Neural cell (in vitro differentiated cells): ENCODE measurements around the gene FDXACB1. TPM values are rescaled to one million over a fixed set of nuclear protein-coding genes. Genes with fewer than 3 reads are reported as not detected.

Source experiments
- H2AFZ ChIP-seq: fragments of 200-600, 300-800 bp; sonication (generic), shearing (Covaris generic); 2 replicates; pipeline ENCODE4 v1.6.0; 2014; ENCODE audit warnings: low read depth, mild to moderate bottlenecking, antibody characterized with exemption, low read length, moderate library complexity
- H3F3A ChIP-seq: fragments of 200-600 bp; shearing (Covaris generic); 2 replicates; pipeline ENCODE4 v1.6.1; 2016; ENCODE audit warnings: mild to moderate bottlenecking, moderate library complexity, mixed read lengths, antibody characterized with exemption, low read length; ENCODE audit not compliant: insufficient read depth, poor library complexity, severe bottlenecking
- H3K27ac ChIP-seq: fragments of 200-600, 300-800 bp; sonication (generic), shearing (Covaris generic); 2 replicates; pipeline ENCODE4 v1.5.1; 2014; ENCODE audit warnings: mild to moderate bottlenecking, low read length, moderate library complexity
- H3K27me3 ChIP-seq: fragments of 300-800, 200-600 bp; sonication (generic), shearing (Covaris generic); 2 replicates; pipeline ENCODE4 v1.6.0; 2014; ENCODE audit warnings: mild to moderate bottlenecking, low read depth, low read length, moderate library complexity; ENCODE audit not compliant: insufficient read depth
- H3K36me3 ChIP-seq: fragments of 300-800, 200-600 bp; sonication (generic), shearing (Covaris generic); 2 replicates; pipeline ENCODE4 v1.5.1; 2014; ENCODE audit warnings: mild to moderate bottlenecking, antibody characterized with exemption, low read length, moderate library complexity; ENCODE audit not compliant: insufficient read depth
- H3K4me2 ChIP-seq: fragments of 300-800, 200-600 bp; sonication (generic), shearing (Covaris generic); 2 replicates; pipeline ENCODE4 v1.6.0; 2014; ENCODE audit warnings: mild to moderate bottlenecking, low read length
- H3K4me3 ChIP-seq: fragments of 300-800, 200-600 bp; sonication (generic), shearing (Covaris generic); 2 replicates; pipeline ENCODE4 v1.5.1; 2014; ENCODE audit warnings: mild to moderate bottlenecking, low read length, moderate library complexity
- H3K79me2 ChIP-seq: fragments of 200-600 bp; shearing (Covaris generic); replicated peaks from 2 replicates; pipeline ENCODE4 v1.6.0; 2014; ENCODE audit warnings: mild to moderate bottlenecking, low read length, moderate library complexity; ENCODE audit not compliant: insufficient read depth
- H3K9ac ChIP-seq: fragments of 300-800, 200-600 bp; sonication (generic), shearing (Covaris generic); 2 replicates; pipeline ENCODE4 v1.6.1; 2016; ENCODE audit warnings: mild to moderate bottlenecking, low read length, mixed read lengths
- H3K9me2 ChIP-seq: fragments of 200-600 bp; shearing (Covaris generic); 2 replicates; pipeline ENCODE4 v1.6.1; 2016; ENCODE audit warnings: mild to moderate bottlenecking, low read length, mixed read lengths; ENCODE audit not compliant: insufficient read depth
- H3K9me3 ChIP-seq: fragments of 200-600, 300-800 bp; sonication (generic), shearing (Covaris generic); 2 replicates; pipeline ENCODE4 v1.6.1; 2016; ENCODE audit warnings: mild to moderate bottlenecking, mixed run types, low read length, moderate library complexity, mixed read lengths
- H4K20me1 ChIP-seq: fragments of 200-600 bp; shearing (Covaris generic); 2 replicates; pipeline ENCODE4 v1.6.1; 2016; ENCODE audit warnings: mild to moderate bottlenecking, mixed run types; ENCODE audit not compliant: insufficient read depth
- EP300 ChIP-seq: fragments of 450-650 bp; conservative IDR thresholded peaks from 2 replicates; pipeline ENCODE4 v1.6.1; 2014; ENCODE audit warnings: antibody characterized with exemption, mild to moderate bottlenecking, moderate library complexity; ENCODE audit not compliant: poor library complexity, severe bottlenecking
- EZH2 ChIP-seq: fragments of 200-600, 300-800 bp; shearing (Covaris generic), sonication (generic); IDR thresholded peaks from 2 replicates; pipeline ENCODE4 v1.6.1; 2014; ENCODE audit warnings: antibody characterized with exemption, low read length, borderline replicate concordance, mild to moderate bottlenecking; ENCODE audit not compliant: insufficient read depth, poor library complexity, severe bottlenecking
- MXI1 ChIP-seq: fragments of 450-650 bp; conservative IDR thresholded peaks from 2 replicates; pipeline ENCODE4 v1.6.1; 2014; ENCODE audit warnings: antibody characterized with exemption, mild to moderate bottlenecking; ENCODE audit not compliant: poor library complexity, severe bottlenecking
- POLR2AphosphoS5 ChIP-seq: IDR thresholded peaks from 2 replicates; pipeline ENCODE4 v1.6.1; 2012
- RAD21 ChIP-seq: fragments of 450-650 bp; conservative IDR thresholded peaks from 2 replicates; pipeline ENCODE4 v1.6.1; 2014; ENCODE audit warnings: antibody characterized with exemption, mild to moderate bottlenecking, moderate library complexity
- SMC3 ChIP-seq: fragments of 450-650 bp; conservative IDR thresholded peaks from 2 replicates; pipeline ENCODE4 v1.6.1; 2014; ENCODE audit warnings: antibody characterized with exemption, mild to moderate bottlenecking, moderate library complexity; ENCODE audit not compliant: poor library complexity
- TAF1 ChIP-seq: IDR thresholded peaks from 2 replicates; pipeline ENCODE4 v1.6.1; 2012; ENCODE audit warnings: low read depth
- polyA plus RNA-seq: library from polyadenylated mRNA; depleted of rRNA; stranded (reverse); fragments of >200 nt; gene quantifications from 2 replicates; pipeline ENCODE4 v1.2.3, GENCODE V29; 2014
- TF ChIP-seq, protein P1 (sequence below): IDR thresholded peaks from 2 replicates; pipeline ENCODE4 v1.6.1; 2012; ENCODE audit warnings: borderline replicate concordance
- TF ChIP-seq, protein P2 (sequence below): fragments of 450-650 bp; IDR thresholded peaks from 2 replicates; pipeline ENCODE4 v1.5.1; 2014; ENCODE audit warnings: antibody characterized with exemption, mild to moderate bottlenecking, moderate library complexity; ENCODE audit not compliant: poor library complexity, severe bottlenecking

Gene FDXACB1
- polyA plus RNA-seq, 1 donor from 2014 or later, result 3.1 TPM

DNA sequence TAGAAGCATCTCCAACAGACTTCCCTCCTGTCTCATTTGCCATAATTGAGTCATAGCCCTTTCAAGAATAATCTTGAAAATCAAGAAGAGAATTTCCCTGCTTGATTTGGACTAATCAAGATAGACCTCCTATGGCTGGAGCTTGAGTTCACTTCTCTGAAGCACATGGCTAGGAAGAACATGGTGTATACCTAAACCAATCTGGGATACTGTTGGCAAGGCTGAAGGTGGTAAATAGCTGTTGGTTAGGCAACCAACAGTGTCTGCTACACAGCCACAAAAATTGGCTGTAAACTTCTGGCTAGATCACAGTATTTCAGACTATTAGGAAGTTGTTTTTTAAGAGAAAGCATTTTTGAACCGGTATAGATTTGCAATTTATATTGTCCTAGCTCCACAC lies 27.7 kb upstream of the FDXACB1 start:
- Histone ChIP-seq H3K36me3 (no peaks in the 10 kb centered on the region), H3K27ac (no peak overlapping the region), H2AFZ (no peak overlapping the region), H3K4me3 (no peak overlapping the region), H3K4me2 (no peak overlapping the region), H3K9me2 (no peaks in the 10 kb centered on the region), H3K9ac (no peak overlapping the region), H3K27me3 (no peaks in the 10 kb centered on the region), H3K9me3 (no peaks in the 10 kb centered on the region), H3K79me2 (no peaks in the 10 kb centered on the region), H3F3A (no peaks in the 10 kb centered on the region), H4K20me1 (no peaks in the 10 kb centered on the region)
- TF ChIP-seq SMC3, result no peak
- TF ChIP-seq EP300, result no peak
- TF ChIP-seq TAF1, result no peak
- TF ChIP-seq MXI1, result no peak
- TF ChIP-seq EZH2, result no peak
- no peak for TF ChIP-seq POLR2AphosphoS5
- TF ChIP-seq, protein P1, sequence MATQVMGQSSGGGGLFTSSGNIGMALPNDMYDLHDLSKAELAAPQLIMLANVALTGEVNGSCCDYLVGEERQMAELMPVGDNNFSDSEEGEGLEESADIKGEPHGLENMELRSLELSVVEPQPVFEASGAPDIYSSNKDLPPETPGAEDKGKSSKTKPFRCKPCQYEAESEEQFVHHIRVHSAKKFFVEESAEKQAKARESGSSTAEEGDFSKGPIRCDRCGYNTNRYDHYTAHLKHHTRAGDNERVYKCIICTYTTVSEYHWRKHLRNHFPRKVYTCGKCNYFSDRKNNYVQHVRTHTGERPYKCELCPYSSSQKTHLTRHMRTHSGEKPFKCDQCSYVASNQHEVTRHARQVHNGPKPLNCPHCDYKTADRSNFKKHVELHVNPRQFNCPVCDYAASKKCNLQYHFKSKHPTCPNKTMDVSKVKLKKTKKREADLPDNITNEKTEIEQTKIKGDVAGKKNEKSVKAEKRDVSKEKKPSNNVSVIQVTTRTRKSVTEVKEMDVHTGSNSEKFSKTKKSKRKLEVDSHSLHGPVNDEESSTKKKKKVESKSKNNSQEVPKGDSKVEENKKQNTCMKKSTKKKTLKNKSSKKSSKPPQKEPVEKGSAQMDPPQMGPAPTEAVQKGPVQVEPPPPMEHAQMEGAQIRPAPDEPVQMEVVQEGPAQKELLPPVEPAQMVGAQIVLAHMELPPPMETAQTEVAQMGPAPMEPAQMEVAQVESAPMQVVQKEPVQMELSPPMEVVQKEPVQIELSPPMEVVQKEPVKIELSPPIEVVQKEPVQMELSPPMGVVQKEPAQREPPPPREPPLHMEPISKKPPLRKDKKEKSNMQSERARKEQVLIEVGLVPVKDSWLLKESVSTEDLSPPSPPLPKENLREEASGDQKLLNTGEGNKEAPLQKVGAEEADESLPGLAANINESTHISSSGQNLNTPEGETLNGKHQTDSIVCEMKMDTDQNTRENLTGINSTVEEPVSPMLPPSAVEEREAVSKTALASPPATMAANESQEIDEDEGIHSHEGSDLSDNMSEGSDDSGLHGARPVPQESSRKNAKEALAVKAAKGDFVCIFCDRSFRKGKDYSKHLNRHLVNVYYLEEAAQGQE, result no peak

DNA sequence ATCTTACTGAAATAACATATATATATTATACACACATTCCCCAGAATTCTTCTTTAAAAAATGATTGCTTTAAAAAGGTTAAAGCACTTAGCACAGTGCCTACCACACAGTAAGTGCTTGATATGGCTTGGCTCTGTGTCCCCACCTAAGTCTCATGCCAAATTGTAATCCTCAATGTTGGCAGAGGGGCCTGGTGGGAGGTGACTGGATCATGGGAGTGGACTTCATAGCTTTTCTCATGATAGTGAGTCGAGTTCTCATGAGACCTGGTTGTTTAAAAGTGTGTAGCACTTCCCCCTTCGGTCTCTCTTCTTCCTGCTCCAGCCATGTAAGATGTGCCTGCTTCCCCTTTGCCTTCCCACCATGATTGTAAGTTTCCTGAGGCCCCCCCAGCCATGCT lies 26.4 kb upstream of the FDXACB1 start:
- no peak overlapping the region for H3K4me3 ChIP-seq
- no peaks in the 10 kb centered on the region for H3K27me3 ChIP-seq
- H3K27ac ChIP-seq, result no peak overlapping the region
- H3K4me2 ChIP-seq, result no peak overlapping the region
- H3K9me2 ChIP-seq, result no peaks in the 10 kb centered on the region
- no peak overlapping the region for H3K9ac ChIP-seq
- H3K9me3 ChIP-seq, result no peaks in the 10 kb centered on the region
- no peaks in the 10 kb centered on the region for H3F3A ChIP-seq
- H4K20me1 ChIP-seq, result no peaks in the 10 kb centered on the region
- TF ChIP-seq, protein P1, result no peak
- TF ChIP-seq EZH2 (no peak), TAF1 (no peak), MXI1 (no peak), POLR2AphosphoS5 (no peak), RAD21 (no peak), SMC3 (no peak), EP300 (no peak)
- TF ChIP-seq, protein P2, sequence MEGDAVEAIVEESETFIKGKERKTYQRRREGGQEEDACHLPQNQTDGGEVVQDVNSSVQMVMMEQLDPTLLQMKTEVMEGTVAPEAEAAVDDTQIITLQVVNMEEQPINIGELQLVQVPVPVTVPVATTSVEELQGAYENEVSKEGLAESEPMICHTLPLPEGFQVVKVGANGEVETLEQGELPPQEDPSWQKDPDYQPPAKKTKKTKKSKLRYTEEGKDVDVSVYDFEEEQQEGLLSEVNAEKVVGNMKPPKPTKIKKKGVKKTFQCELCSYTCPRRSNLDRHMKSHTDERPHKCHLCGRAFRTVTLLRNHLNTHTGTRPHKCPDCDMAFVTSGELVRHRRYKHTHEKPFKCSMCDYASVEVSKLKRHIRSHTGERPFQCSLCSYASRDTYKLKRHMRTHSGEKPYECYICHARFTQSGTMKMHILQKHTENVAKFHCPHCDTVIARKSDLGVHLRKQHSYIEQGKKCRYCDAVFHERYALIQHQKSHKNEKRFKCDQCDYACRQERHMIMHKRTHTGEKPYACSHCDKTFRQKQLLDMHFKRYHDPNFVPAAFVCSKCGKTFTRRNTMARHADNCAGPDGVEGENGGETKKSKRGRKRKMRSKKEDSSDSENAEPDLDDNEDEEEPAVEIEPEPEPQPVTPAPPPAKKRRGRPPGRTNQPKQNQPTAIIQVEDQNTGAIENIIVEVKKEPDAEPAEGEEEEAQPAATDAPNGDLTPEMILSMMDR, result no peak
- no peaks in the 10 kb centered on the region for H3K36me3 ChIP-seq
- H2AFZ ChIP-seq, result no peak overlapping the region
- no peaks in the 10 kb centered on the region for H3K79me2 ChIP-seq
